ENCODE data around the gene IGFBP3. TPM values are rescaled to one million over a fixed set of nuclear protein-coding genes. Genes with fewer than 3 reads are reported as not detected.

Gene IGFBP3
- total RNA-seq, 1 donor from 2014 or later: 22.0 TPM

DNA sequence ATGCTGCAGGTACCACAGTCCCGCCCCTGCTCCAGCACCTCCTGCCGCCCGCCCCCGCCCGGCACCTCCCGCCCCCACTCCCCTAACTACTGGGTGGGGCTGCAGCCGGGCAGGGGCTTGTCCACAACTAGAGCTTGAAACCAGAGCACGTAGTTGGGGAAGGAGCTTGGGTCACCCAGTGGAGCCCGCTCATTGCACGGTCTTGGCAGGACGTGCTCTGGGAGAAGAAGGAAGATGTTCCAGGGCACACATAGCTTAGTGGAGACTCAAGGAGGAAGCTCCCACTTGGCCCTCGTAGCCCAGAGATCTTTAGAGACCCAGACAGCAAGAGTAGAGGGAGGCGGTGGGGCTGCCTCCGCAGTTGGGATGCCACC is 32.1 kb downstream of the IGFBP3 start:
- Mint-ChIP-seq H3K27me3 (ENCODE audit: insufficient read depth, low read depth) (peaks cover 32% of the 10 kb centered on the region), H3K9me3 (no peaks in the 10 kb centered on the region), H3K4me3 (peak overlapping the region; percentile 59), H3K36me3 (no peaks in the 10 kb centered on the region), H3K4me1 (peaks cover 9% of the 10 kb centered on the region), H3K27ac (no peak overlapping the region)
- no peak for DNase-seq (ENCODE audit: low spot score)
- Histone ChIP-seq H3K4me2 (peak overlapping the region; percentile 87), H3K27me3 (peaks cover 54% of the 10 kb centered on the region), H3K79me2 (ENCODE audit: low read depth) (no peaks in the 10 kb centered on the region), H3K36me3 (no peaks in the 10 kb centered on the region), H2AFZ (replicated peaks) (peak overlapping the region; percentile 78), H3K9me3 (ENCODE audit: low read depth) (no peaks in the 10 kb centered on the region), H3K27ac (no peak overlapping the region), H3K4me3 (peak overlapping the region; percentile 50), H3K4me1 (peaks cover 3% of the 10 kb centered on the region), H4K20me1 (ENCODE audit: low read depth) (no peaks in the 10 kb centered on the region), H3K9ac (no peak overlapping the region), H3F3A (ENCODE audit: low read depth) (no peaks in the 10 kb centered on the region)
- TF ChIP-seq, protein P1, sequence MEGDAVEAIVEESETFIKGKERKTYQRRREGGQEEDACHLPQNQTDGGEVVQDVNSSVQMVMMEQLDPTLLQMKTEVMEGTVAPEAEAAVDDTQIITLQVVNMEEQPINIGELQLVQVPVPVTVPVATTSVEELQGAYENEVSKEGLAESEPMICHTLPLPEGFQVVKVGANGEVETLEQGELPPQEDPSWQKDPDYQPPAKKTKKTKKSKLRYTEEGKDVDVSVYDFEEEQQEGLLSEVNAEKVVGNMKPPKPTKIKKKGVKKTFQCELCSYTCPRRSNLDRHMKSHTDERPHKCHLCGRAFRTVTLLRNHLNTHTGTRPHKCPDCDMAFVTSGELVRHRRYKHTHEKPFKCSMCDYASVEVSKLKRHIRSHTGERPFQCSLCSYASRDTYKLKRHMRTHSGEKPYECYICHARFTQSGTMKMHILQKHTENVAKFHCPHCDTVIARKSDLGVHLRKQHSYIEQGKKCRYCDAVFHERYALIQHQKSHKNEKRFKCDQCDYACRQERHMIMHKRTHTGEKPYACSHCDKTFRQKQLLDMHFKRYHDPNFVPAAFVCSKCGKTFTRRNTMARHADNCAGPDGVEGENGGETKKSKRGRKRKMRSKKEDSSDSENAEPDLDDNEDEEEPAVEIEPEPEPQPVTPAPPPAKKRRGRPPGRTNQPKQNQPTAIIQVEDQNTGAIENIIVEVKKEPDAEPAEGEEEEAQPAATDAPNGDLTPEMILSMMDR (IDR thresholded peaks at IDR 0.05): no peak
- TF ChIP-seq EZH2 (IDR thresholded peaks at IDR 0.05): peak; percentile 19
- TF ChIP-seq EZH2phosphoT487 (IDR thresholded peaks at IDR 0.05): peak; percentile 10

- H3K4me3 ChIP-seq: peak within 1 kb of the TSS; percentile 50
- H3K36me3 ChIP-seq: no peaks in the 10 kb centered on the region
- Mint-ChIP-seq H3K36me3 (no peaks in the 10 kb centered on the region), H3K4me1 (peaks cover 9% of the 10 kb centered on the region), H3K9me3 (no peaks in the 10 kb centered on the region), H3K4me3 (peak within 1 kb of the TSS; percentile 84), H3K27ac (no peak within 1 kb of the TSS), H3K27me3 (ENCODE audit: insufficient read depth, low read depth) (peaks cover 30% of the 10 kb centered on the region)
- H3F3A ChIP-seq (ENCODE audit: low read depth): no peaks in the 10 kb centered on the region
- peak; percentile 67 for TF ChIP-seq EZH2 (IDR thresholded peaks at IDR 0.05)
- peak; percentile 50 for TF ChIP-seq EZH2phosphoT487 (IDR thresholded peaks at IDR 0.05)
- TF ChIP-seq, protein P1 (IDR thresholded peaks at IDR 0.05): no peak
- H3K4me2 ChIP-seq: peak within 1 kb of the TSS; percentile 87
- H2AFZ ChIP-seq (replicated peaks): peak within 1 kb of the TSS; percentile 78
- no peak within 1 kb of the TSS for H3K9ac ChIP-seq
- H3K9me3 ChIP-seq (ENCODE audit: low read depth): no peaks in the 10 kb centered on the region
- no peak within 1 kb of the TSS for H3K27ac ChIP-seq
- H3K27me3 ChIP-seq: peaks cover 54% of the 10 kb centered on the region
- no peaks in the 10 kb centered on the region for H3K79me2 ChIP-seq (ENCODE audit: low read depth)
- DNase-seq (ENCODE audit: low spot score): peak; percentile 52
- H4K20me1 ChIP-seq (ENCODE audit: low read depth): no peaks in the 10 kb centered on the region
- H3K4me1 ChIP-seq: peaks cover 3% of the 10 kb centered on the region
Measured at GRCh38 chr7:45888185-45888992, 32.7 kb downstream of the IGFBP3 start, which contains the start of gene IGFBP1. Gene IGFBP1, plus strand, starts transcription at chr7:45888488. Its CDS starts 165 bp downstream, at chr7:45888653.

- peaks cover 3% of the 10 kb centered on the region for H3K4me1 ChIP-seq
- no peaks in the 10 kb centered on the region for H3K79me2 ChIP-seq (ENCODE audit: low read depth)
- H3K27ac ChIP-seq: no peak overlapping the region
- H3K27me3 Mint-ChIP-seq (ENCODE audit: insufficient read depth, low read depth): peaks cover 29% of the 10 kb centered on the region
- no peaks in the 10 kb centered on the region for H4K20me1 ChIP-seq (ENCODE audit: low read depth)
- no peaks in the 10 kb centered on the region for H3K9me3 ChIP-seq (ENCODE audit: low read depth)
- no peak overlapping the region for H3K27ac Mint-ChIP-seq
- H3K4me2 ChIP-seq: no peak overlapping the region
- H3F3A ChIP-seq (ENCODE audit: low read depth): no peaks in the 10 kb centered on the region
- H3K36me3 Mint-ChIP-seq: no peaks in the 10 kb centered on the region
- peaks cover 54% of the 10 kb centered on the region for H3K27me3 ChIP-seq
- no peak overlapping the region for H3K4me3 ChIP-seq
- H3K9ac ChIP-seq: no peak overlapping the region
- no peak for DNase-seq (ENCODE audit: low spot score)
- TF ChIP-seq, protein P1 (IDR thresholded peaks at IDR 0.05): no peak
- TF ChIP-seq EZH2phosphoT487 (IDR thresholded peaks at IDR 0.05) (no peak), EZH2 (IDR thresholded peaks at IDR 0.05) (no peak)
- H3K4me1 Mint-ChIP-seq: peaks cover 9% of the 10 kb centered on the region
- no peaks in the 10 kb centered on the region for H3K36me3 ChIP-seq
- H2AFZ ChIP-seq (replicated peaks): no peak overlapping the region
- no peaks in the 10 kb centered on the region for H3K9me3 Mint-ChIP-seq
- no peak overlapping the region for H3K4me3 Mint-ChIP-seq
Measured at GRCh38 chr7:45886931-45887667, 34.0 kb downstream of the IGFBP3 start.
